Activated CD4-positive, CD25-positive, alpha-beta regulatory T cell (primary cell): ENCODE results near the gene GATA5.
"Not testable (repeated sequence)": the region's sequence is repeated elsewhere in the genome, so short reads cannot be mapped to it uniquely, and the experiment has no call there.

Source experiments
- DNase-seq, 4 experiments: peaks; one replicate each; lab custom pipeline; 2025; lab: John Stamatoyannopoulos, UW

The GATA5 gene

DNA sequence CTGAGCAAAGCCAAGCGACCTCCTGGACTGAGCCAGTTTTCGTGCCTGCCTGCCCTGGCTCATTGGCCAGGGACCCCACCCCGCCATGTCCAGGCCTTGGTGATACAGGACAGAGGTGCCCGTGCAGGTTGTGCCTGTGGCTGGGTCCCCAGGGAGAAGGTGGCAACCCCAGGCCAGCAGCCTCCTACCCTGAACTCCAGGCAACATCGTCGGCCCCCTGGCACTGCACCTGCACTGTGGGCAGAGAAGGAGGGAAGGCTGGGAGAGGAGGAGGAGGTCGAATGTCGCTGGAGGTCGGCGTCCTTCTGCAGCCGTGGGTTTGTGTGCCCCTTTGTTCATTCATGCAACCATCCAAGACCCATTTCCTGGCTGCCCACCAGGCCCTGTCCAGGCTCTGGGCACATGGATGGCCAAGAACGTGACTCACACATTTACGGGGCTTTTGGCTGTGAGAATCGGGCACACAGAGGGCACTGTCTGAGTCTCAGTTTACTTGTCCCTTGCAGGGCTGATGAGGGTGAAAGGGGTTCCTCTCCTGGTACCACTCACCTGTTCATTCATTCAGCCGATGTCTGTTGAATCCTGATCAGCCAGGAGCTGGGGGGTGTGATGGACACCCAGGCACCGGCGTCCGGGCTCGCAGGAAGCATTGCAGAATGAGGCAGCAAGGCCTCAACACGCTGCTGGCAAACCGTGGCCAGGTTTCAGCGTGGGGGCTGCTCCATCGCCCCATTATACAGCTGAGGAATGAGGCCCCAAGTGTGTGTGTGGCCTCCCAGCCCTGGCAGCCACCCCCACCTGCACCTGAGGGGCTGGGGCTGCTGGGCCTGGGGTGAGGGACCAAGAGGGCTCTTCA lies 46.1 kb downstream of the GATA5 start:
- no peak for DNase-seq

DNA sequence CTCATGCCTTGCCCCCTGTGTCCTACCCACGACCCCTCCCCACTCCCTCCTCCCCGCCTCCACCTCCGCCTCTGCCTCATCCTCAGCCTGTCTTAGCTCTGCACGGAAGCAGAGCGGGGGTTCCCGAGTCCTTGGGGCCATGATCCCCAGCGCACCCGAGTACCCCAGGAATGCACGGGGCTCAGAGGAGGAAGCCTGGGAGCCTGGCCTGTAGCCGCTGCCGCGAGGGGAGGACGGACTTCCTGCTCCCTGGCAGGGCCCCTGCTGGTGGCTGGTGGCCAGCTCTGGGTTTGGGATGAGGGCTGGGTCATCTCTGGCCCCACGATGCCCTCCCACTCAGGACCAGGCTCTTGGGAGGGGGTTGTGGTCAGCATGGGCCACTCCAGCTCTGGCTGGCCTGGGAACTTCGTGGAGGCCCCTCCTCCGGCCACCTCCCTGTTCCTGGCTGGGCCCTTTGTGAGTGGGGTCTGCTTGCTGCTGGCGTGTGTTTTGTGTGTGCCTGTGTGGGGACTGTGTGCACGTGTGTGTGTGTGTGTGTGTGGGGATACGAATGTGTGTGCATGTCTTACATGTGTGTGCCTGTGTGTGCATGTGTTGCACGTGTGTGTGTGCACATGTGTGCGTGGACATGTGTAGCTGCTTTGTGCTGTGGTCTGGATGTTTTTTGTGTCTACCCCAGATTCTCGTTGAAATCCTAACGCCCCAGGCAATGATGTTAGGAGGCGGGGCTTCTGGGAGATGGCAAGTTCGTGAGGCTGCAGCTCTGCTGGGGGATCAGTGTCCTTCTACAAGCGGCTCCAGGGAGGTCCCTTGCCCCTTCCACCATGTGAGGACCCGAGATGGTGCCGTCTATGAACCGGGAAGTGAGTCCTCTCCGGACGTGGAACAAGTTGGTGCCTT lies 47.1 kb downstream of the GATA5 start:
- no peak for DNase-seq

DNA sequence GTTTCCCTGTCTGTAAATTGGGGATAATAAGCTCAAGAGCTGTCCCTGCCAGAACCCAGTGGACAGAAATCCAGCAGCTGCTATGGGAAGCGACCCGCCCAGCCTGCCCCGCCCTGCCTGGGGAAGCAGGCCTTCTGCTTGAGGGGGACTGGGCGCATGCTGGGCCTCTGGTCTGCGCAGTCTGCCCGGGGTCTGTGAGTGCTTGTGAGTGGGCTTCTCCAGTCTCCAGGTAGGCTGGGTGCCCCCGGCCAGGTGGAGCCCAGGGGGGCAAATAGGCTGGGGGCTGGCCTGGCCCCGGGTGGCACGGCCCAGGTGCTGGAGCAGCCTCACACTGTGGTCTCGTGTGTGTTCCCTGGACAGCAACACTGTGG lies 47.8 kb downstream of the GATA5 start:
- DNase-seq = no peak

DNA sequence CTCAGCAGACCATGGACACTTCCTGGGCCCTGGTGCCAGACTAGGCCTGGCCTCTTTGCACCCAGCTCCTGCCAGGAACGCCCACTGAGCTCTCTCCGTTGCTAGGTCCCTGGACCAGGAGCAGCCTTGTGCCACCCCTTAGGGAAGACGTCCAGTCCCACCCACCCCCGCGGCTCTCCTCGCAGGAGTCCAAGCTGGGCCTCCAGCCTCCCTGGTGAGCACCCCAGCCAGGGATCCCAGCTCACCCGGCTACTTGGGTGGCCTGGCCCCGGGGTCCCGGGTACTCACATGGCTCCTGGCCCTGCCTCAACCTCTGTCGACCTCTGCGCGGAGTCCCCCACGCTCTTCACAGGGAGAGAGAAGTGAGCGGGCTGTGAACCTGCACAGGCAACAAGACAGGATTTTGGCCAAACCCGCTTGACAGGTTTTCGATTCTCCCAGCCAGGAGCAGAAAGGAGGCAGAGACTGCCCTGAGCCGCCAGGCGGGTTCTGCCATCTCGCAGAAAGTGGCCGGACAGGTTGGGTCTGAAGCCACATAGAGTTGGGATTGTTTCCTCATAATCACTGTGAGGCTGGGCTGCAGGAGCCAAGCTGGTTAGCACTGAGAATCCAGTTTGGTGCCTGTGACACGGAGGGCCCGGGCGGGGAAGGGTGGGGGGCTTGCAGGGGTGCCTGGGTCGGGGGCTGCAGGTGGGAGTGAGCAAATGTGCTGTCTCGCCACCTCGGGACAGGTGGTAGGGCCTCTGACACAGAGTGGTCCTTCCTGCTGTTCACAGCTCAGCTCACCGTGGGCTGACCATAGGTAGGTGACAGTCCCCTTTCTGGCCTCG lies 48.4 kb downstream of the GATA5 start, which contains the start of gene RBBP8NL:
Gene RBBP8NL, minus strand, starts transcription at position 368 of the 830 bp plus-strand sequence. CDS start 7,892 bp downstream, outside the sequence.
- DNase-seq = no peak

DNA sequence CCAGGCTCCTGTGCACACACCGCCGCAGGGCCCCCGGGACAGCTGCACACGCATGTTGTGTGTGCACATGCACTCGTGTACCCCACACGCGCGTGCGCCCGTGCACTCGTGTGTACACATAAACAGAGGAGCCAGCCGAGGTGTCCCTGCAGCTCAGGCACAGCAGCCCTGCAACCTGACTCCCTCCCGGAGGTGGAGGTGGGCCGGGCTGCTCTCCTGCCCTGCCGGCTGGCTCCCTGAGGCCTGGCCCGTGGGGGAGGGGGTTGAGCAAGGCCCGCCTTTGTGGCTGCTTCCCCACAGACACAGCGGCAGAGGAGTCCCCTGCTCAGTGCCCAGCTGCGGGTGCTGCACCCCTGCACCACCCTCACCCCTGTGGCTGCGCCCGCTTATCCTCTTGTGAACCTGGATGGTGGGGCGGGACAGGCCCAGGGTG lies 49.1 kb downstream of the GATA5 start:
- DNase-seq = no peak

DNA sequence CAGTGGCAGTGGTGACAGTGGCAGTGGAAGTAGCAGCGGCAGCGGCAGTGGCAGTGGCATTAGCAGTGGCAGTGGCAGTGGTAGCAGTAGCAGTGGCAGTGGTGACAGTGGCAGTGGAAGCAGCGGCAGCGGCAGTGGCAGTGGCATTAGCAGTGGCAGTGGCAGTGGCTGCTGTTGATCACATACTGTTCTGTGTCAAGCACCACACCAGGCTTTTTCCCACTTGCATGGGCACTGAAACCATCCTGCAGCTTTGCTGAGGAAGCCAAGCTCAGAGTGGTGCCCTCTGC lies 49.8 kb downstream of the GATA5 start:
- DNase-seq = not testable (repeated sequence)

DNA sequence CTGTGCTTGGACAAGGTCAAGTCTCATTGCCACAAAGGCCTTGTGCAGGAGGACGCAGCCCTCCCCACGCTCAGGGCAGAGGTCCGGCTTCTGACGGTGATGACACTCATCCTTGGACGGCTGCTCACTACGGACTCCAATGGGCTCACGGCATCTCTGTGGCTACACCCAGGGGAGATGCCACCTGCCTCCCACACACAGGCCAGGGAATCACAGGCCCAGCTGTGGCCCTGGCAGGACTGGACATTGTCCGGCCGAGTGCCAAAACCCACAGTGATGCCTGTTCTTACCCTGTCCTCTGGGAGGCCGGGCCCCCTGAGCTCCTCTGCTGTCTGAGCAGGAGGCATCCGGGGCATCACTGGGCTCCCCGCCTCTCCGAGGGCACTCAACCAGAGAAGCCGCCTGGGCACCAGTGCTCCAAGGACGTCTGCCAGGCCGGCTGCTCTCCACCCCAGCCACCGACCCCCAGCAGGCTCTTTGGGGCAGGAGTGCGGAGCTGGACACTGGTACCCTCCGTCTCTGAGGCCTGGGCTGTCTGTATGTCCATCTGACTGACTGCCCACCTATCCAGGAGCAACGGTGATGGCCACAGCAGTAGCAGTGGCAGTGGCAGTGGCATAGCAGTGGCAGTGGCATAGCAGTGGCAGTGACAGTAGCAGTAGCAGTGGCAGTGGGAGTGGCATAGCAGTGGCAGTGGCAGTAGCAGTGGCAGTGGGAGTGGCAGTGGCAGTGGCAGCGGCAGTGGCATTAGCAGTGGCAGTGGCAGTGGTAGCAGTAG lies 50.3 kb downstream of the GATA5 start:
- no peak for DNase-seq

DNA sequence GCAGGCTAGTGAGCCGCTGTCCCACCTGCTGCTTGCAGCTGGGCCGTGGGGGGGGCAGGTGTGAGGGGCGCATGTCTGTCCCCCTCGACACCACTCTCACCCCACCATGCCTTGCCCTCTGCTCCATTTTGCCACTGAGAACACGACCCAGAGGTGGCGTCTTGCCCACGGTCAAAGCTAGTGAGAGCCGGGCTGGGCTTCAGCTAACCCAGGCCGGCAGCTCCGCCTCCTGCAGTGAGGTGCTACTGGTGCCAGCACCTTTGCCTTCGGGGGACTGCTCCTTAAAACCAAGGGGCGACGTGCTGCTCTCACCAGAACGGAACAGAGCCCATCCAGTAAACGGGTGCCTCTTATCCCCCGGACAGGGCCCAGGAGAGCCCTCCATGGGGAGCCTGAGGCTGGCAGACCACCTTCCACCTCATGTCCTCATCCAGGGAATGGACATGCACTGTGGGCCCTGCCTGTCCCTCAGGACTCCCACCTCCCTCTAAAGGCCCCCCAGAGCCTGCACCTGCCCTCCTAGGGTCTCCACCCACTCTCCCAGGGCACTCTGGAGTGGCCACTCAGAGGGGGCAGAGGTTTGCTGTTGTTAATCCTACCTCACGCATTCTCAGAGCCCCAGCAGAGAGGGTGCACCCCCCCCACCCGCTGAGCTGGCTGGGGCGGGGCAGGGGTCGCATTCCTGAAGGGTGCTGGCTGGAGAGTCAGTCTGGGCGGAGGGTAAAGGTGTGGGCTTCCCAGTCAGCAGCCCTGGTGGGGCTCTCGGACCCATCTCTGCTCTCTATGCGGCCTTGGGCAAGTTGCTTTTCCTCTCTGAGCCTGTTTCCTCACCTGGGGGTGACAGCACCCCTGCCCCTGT lies 51.3 kb downstream of the GATA5 start:
- DNase-seq = no peak

DNA sequence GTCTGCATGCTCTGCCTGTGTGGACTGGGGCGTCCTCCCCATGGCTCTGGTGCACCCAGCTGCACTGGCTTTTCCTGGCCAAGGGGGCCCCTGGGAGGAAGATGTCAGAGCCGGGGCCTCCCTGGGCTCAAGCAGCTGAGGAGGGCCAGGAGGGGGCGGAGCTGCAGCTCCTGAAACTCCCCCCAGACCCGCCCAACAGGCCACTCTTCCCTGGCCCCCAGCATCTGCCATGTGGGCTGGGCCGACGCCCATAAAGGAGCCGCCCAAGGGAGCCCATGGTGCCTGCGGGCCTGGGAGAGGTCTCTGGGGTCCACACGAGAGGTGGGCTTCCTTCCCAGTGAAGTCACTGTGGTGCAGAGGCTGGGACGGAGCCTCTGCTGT lies 52.5 kb downstream of the GATA5 start:
- DNase-seq = no peak

DNA sequence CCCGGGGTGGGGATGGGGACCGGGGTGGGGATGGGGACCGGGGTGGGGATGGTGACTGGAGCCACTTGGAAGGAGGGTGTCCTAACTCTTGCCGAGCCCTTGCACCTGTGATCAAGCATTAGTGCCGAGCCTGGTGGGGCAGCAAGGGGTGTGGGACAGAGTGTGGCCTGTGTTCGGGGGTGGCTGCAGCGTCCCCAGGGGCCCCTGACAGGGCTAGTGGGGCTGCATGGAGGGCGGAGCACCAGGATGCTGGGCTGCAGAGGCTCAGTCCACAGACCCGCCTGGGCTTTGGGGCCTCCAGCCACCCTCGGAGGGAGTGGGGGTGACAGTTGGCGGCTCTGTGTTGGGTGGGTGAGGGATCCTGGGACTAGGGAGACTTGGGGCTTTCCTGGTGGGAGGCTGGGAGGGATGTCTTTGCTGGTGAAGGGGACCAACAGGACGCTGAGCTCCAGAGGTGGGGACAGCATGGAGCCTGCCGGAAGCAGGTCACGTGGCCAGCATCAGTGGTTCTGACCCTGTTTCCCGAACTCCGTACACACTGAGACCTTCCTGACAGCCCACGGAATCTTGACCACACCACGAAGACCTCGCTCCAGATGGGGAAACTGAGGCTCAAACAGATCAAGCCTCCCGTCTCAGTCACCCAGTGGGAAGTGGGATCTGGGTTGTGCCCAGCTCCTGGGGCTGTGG lies 53.0 kb downstream of the GATA5 start:
- DNase-seq = no peak

DNA sequence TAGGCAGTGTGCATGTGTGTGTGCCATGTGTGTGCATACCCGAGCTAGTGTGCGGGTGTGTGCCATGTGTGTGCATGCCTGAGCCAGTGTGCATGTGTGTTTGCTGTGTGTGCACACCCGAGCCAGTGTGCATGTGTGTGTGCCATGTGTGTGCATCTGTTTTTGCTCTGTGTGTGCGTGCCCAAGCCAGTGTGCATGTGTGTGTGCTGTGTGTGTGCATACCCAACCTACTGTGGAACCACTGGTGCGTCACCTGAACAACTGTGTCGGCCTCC lies 54.1 kb downstream of the GATA5 start:
- no peak for DNase-seq

DNA sequence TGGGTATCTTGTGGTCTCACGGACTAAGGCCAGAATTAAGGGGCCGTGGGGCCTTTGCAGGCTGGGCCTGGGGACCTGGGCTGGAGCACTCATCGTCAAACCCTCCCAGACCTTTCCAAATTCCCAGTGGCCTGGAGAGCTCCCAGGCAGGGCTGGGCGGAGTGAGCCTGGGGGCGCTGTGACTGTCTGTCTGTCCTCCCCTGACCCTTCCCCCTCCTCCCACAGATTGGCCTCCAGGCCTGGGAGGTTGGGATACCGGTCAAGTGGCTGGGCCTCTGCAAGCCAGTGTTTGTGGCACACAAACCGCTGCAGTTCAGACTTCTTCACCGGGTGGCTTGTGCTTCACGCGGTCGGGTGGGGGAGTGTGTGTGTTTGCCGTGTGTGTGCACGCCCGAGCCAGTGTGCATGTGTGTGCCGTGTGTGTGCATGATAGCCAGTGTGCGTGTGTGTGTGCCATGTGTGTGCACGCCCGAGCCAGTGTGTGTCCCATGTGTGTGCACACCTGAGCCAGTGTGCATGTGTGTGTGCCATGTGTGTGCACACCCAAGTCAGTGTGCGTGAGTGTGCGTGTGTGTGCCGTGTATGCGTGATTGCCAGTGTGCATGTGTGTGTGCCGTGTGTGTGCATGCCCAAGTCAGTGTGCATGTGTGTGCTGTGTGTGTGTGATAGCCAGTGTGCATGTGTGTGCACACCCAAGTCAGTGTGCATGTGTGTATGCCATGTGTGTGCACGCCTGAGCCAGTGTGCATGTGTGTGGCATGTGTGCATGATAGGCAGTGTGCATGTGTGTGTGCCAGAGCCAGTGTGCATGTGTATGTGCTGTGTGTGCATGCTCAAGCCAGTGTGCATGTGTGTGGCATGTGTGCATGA lies 54.7 kb downstream of the GATA5 start:
- DNase-seq = no peak

DNA sequence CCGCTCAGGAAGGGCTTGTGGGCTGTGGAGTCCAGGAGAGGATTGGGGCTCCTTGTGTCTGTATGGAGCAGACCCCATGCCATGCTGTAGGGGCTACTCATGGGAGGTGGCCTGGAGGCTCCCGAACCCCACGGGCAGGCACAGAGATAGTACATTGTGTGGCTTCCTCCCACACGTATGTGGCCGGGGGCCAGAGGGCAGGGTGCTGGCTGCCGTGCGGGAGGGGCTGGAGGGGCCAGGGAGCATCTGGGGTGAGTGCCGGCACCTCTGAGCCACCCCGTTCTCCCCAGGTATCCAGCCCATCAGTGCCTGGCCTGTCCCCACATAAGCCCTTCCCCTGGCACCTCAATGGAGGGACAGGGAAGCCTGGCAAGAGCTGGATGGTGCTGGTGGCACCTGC lies 56.0 kb downstream of the GATA5 start:
- no peak for DNase-seq

DNA sequence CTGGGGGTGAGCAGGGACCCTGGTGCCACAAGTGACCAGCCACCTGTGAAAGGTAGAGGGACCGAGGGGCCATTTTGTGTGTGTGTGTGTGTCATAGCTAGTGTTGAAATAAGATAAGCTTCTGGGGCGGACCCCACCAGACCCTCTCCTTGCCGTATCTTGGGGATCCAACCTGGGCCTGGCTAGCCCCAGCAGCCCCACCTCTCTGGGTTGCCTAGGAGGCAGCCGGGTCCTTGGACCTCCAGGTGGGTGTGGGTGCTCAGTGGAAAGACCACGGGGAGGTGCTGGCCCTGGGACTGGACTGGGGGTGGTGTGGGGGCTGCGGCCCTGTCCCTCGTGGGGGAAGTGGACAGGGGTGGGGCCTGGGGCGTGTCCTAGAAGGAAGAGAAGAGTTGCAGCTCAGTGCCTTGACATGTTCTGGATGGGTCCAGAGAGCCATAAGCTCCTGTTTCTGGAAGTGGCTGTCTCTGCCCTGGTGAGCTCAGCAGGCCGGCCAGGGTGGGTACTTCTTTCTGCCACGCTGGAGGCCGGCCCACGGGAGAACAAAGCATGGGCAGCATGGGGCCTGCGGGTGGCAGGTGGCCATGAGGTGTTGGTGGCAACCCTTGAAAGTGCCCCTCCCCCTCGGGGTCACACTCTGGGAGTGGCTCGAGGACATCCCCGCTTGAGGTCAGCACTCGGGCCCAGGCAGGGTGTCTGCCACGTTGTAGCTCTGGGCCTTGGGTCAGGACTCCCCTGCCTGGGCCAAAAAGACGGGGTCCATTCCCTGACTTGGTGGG lies 56.9 kb downstream of the GATA5 start:
- DNase-seq = no peak

DNA sequence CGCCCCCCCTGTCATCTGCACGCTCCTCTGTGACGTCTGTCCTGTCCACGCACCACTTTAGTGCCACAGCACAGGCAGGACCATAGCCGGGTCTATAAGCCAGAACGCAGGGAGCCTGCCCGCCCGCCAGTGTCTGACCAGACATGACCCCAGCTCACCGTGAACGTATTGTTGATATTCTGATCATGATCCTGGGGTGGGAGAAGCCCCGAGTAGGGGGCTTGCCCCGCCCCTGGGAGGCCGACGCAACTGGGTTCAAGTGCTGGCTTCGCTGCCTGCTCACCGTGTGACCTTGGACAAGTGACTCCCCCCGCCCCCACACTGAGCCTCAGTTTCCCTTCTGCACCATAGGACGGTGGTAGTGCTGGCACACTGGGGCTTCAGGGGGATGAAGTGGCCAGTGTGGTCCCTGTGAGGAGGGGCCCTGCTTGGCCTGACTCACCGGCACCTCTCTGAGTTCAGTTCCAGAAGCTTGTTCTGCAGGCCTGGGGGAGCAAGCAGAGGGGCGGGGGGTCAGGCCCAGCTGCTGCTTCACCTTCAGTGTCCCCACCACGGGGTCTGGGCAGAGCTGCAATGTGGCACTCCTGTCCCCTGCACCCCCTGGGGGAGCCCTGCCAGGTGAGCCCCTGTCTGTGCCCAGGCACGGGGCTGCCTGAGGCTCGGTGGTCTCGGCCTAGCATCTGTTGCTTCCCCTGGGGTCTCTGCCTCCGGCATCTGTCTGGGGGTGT lies 57.6 kb downstream of the GATA5 start:
- no peak for DNase-seq

DNA sequence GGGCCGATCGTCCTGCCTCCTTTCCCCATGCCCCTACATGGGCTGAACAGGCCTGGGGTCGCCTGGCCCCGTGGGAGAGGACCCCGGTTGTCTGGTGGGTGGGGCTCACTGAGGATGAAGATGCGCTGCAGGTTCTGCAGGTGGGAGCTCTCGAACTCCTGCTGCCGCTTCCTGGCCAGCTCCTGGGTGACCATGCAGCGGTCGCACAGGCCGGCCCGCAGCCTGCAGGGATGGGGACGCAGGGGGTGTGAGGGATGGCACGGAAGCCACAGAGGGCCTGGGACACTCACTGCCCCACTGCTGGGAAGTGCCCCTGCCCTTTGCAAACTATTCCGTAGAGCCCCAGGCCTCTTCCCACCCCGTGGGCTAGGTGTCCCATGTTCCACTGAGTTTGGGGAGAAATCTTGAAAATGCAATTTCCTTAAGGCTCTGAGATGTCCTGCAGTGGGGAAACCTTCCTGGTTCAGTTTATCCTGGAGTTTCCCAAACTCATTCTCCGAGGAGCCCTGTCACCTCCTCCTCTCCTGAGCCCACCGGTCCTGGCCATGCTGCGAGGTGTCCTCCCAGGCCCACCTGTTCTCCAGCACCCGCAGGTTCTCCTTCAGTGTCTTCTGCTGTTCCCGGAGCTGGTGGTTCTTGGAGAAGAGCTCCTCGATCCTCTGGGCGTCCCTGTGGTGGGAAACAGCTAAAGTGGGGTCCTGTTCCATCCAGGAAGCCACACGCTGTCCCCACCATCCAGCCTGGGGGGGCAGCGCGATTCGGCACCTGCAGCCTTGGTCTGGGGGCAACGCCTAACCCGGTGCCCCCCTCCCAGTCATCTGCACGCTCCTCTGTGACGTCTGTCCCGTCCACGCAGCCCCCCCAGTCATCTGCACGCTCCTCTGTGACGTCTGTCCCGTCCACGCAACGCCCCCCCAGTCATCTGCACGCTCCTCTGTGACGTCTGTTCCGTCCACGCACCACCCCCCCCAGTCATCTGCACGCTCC lies 58.9 kb downstream of the GATA5 start:
- DNase-seq = no peak
